ENCODE data around the gene ABHD18.

DNA sequence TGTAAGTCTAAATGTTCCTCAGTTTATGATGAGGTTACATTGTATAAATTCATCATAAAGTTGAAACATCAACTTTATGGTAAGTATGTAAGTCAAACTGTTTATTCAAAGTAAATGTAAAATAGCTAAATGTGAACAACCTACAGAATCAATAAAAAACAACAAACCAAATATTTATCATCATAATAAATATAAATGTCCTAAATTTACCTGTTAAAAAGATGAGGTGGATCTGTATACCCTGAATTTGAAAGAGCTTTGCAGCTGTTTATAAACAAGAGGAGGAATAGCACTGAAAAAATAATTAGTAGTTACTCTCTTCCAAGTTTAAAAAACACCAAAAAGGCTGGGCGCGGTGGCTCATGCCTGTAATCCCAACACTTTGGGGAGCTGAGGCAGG, 13.7 kb downstream of the ABHD18 start:
- TF ChIP-seq POLR2A (IDR thresholded peaks at IDR 0.05): no peak
- TF ChIP-seq CTCF (IDR thresholded peaks at IDR 0.05): no peak
